ENCODE data around the gene CCDC33. TPM values are rescaled to one million over a fixed set of nuclear protein-coding genes. Genes with fewer than 3 reads are reported as not detected.

CCDC33 gene
- polyA plus RNA-seq, 1 of the 3 experiments (the other 2 are of a cell fraction): 4.0 TPM

DNA sequence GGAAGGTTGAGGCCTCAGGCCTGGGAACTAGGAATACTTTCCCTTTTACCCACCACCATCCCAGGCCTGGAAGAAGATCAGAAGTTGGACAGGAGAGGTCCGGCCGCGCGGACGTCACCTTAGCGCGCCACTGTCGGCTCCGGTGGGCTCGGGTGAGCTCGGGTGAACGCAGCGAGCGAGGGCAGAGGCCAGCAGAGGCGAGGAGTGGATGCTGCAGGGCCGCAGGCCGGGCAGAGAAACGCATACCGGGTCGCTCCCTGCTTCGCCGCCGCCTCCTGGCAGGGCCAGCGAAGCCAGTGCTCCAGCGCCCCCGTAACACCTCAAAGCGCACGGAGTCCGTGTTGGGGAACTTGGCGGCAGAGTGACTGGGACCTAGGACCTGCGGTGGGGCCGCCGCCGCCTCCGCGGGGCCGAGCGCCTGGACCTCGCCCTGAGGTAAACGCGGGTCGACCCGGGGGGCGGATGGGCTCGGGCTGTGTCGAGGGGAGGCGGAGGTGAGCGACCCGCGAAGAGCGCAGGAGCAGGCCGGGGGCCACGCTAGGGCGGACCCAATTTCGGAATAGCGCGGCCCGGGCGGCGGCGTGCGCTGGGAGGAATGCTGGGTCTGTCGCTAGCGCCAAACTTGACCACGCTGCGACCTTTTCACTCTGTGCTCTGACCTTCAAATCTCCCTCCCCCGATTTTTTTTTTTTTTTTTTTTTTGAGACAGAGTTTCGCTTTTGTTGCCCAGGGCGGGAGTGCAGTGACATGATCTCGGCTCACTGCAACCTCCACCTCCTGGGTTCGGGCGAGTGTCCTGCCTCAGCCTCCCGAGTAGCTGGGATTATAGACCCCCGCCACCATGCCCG is 129.7 kb downstream of the CCDC33 start (continued):
- TF ChIP-seq, protein P1, sequence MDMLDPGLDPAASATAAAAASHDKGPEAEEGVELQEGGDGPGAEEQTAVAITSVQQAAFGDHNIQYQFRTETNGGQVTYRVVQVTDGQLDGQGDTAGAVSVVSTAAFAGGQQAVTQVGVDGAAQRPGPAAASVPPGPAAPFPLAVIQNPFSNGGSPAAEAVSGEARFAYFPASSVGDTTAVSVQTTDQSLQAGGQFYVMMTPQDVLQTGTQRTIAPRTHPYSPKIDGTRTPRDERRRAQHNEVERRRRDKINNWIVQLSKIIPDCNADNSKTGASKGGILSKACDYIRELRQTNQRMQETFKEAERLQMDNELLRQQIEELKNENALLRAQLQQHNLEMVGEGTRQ (IDR thresholded peaks at IDR 0.05; ENCODE audit: borderline replicate concordance, low read depth, low read length): no peak
- no peak for TF ChIP-seq RCOR1 (IDR thresholded peaks at IDR 0.05; ENCODE audit: low read length)
- no peak for TF ChIP-seq NRF1 (IDR thresholded peaks at IDR 0.05; ENCODE audit: low read depth, low read length)
- TF ChIP-seq RXRA (IDR thresholded peaks at IDR 0.05; ENCODE audit: borderline replicate concordance, low read depth): no peak

DNA sequence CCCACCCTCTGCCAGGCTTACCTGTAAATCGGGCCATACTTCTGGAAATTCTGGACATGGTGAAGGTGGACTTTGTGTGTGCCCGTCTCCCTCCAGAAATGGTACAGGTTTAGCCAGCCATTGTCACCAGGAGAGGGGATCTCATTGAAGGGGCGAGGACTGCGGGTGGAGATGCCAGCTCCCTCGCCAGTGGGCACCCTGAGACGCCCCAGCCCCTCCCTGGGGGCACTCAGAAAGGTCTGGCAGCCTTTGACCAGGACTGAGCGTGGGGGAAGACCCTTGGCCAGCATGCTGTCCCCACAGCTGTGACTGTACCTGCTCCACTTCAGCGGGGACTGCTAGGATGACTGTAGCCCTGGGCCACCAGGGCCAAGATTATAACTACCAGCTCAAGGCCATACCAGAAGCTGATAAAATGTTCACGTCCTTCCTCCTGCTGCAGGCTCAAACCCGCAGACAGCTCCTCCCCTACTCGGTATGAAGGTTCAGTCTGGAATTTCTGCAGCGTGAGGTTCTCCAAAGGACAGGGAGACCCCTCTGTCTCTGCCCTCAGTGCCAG is 131.2 kb downstream of the CCDC33 start, which contains the start of gene CYP11A1:
CYP11A1 (minus strand) TSS at position 351 of the 559 bp plus-strand sequence; CDS start at position 290, 61 bp downstream.
- Histone ChIP-seq H3K79me2 (ENCODE audit: insufficient read depth) (no peaks in the 10 kb centered on the region), H3K9me2 (no peaks in the 10 kb centered on the region), H3K9me3 (no peaks in the 10 kb centered on the region), H4K20me1 (ENCODE audit: insufficient read depth) (no peaks in the 10 kb centered on the region), H3K36me3 (replicated peaks in 1 of 2; ENCODE audit: control insufficient read depth in 1 of 2, insufficient read depth in 2 of 2, low read length in 1 of 2) (no peaks in the 10 kb centered on the region), H3K4me3 (ENCODE audit: low read depth in 2 of 2, low read length in 1 of 2) (no peak within 1 kb of the TSS), H3F3A (replicated peaks; ENCODE audit: insufficient read depth) (no peaks in the 10 kb centered on the region), H3K4me1 (ENCODE audit: control insufficient read depth in 1 of 2, insufficient read depth in 2 of 2, low read depth in 1 of 2, low read length in 1 of 2) (no peaks in the 10 kb centered on the region), H3K27me3 (ENCODE audit: insufficient read depth) (peaks cover 23% of the 10 kb centered on the region; the same call in 1 of the 2 replicates), H2AFZ (ENCODE audit: low read depth) (no peak within 1 kb of the TSS), H3K27ac (ENCODE audit: low read depth in 2 of 2, low read length in 1 of 2) (no peak within 1 kb of the TSS), H3K4me2 (no peak within 1 kb of the TSS), H3K9ac (no peak within 1 kb of the TSS)
- WGBS (ENCODE audit: low lambda C conversion rate): 74% methylated on average over 7 of the region's 12 CpGs
- ChIA-PET POLR2A (no interaction called here), CTCF (interaction anchor here (1.3 to 23.8 kb wide), 5 partner anchors 15 to 402 kb away, joined by 4 to 779 read pairs (median 11); partner anchors contain the start of genes SEMA7A and UBL7)
- TF ChIP-seq JUND (IDR thresholded peaks at IDR 0.05) (no peak), YY1 (IDR thresholded peaks at IDR 0.05; ENCODE audit: low read depth) (no peak), GATA2 (CRISPR knock-in tag; IDR thresholded peaks at IDR 0.05) (no peak)
- TF ChIP-seq, protein P2, sequence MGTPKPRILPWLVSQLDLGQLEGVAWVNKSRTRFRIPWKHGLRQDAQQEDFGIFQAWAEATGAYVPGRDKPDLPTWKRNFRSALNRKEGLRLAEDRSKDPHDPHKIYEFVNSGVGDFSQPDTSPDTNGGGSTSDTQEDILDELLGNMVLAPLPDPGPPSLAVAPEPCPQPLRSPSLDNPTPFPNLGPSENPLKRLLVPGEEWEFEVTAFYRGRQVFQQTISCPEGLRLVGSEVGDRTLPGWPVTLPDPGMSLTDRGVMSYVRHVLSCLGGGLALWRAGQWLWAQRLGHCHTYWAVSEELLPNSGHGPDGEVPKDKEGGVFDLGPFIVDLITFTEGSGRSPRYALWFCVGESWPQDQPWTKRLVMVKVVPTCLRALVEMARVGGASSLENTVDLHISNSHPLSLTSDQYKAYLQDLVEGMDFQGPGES (IDR thresholded peaks at IDR 0.05; ENCODE audit: low read depth, low read length): no peak
- TF ChIP-seq, protein P3, sequence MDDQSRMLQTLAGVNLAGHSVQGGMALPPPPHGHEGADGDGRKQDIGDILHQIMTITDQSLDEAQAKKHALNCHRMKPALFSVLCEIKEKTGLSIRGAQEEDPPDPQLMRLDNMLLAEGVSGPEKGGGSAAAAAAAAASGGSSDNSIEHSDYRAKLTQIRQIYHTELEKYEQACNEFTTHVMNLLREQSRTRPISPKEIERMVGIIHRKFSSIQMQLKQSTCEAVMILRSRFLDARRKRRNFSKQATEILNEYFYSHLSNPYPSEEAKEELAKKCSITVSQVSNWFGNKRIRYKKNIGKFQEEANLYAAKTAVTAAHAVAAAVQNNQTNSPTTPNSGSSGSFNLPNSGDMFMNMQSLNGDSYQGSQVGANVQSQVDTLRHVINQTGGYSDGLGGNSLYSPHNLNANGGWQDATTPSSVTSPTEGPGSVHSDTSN (IDR thresholded peaks at IDR 0.05): no peak
- no peak for DNase-seq

DNA sequence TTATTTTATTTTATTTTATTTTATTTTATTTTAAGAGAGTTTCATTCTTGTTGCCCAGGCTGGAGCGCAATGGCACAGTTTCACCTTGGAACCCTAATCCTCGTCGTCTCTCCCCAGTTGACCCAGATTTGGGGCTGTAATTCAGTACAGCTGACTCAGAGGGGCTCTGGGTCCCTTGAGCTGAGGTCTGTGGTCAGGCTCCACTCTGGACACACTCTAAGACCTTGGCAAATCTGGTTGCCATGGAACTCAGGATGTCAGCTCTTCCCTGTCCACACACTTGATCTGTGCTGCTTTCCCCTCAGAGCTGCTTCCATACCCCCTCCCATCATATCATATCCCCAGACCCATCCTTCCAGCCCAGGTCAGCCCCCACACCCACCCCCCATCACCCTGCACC is 132.0 kb downstream of the CCDC33 start:
- no peak overlapping the region for H3K9ac ChIP-seq
- no peaks in the 10 kb centered on the region for H3K9me3 ChIP-seq
- H3K27me3 ChIP-seq (ENCODE audit: insufficient read depth): peaks cover 27% of the 10 kb centered on the region
- H2AFZ ChIP-seq (ENCODE audit: low read depth): no peak overlapping the region
- no peaks in the 10 kb centered on the region for H4K20me1 ChIP-seq (ENCODE audit: insufficient read depth)
- ChIA-PET CTCF (interaction anchor here (1.0 to 23.8 kb wide), 5 partner anchors 14 to 401 kb away, joined by 3 to 779 read pairs (median 11); partner anchors contain the start of genes SEMA7A and UBL7), POLR2A (no interaction called here)
- no peak overlapping the region for H3K4me3 ChIP-seq (ENCODE audit: low read depth in 2 of 2, low read length in 1 of 2)
- no peaks in the 10 kb centered on the region; a peak in 1 of 4 replicates for H3K4me1 ChIP-seq (ENCODE audit: control insufficient read depth in 1 of 2, insufficient read depth in 2 of 2, low read depth in 1 of 2, low read length in 1 of 2)
- no peaks in the 10 kb centered on the region for H3K9me2 ChIP-seq
- H3K36me3 ChIP-seq (replicated peaks in 1 of 2; ENCODE audit: control insufficient read depth in 1 of 2, insufficient read depth in 2 of 2, low read length in 1 of 2): no peaks in the 10 kb centered on the region
- WGBS (ENCODE audit: low lambda C conversion rate): 74% methylated on average over 3 of the region's 3 CpGs
- no peak overlapping the region for H3K4me2 ChIP-seq
- no peak overlapping the region for H3K27ac ChIP-seq (ENCODE audit: low read depth in 2 of 2, low read length in 1 of 2)
- no peaks in the 10 kb centered on the region for H3K79me2 ChIP-seq (ENCODE audit: insufficient read depth)
- TF ChIP-seq, protein P4, sequence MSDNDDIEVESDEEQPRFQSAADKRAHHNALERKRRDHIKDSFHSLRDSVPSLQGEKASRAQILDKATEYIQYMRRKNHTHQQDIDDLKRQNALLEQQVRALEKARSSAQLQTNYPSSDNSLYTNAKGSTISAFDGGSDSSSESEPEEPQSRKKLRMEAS (IDR thresholded peaks at IDR 0.05; ENCODE audit: low read depth): no peak
- TF ChIP-seq, protein P5, sequence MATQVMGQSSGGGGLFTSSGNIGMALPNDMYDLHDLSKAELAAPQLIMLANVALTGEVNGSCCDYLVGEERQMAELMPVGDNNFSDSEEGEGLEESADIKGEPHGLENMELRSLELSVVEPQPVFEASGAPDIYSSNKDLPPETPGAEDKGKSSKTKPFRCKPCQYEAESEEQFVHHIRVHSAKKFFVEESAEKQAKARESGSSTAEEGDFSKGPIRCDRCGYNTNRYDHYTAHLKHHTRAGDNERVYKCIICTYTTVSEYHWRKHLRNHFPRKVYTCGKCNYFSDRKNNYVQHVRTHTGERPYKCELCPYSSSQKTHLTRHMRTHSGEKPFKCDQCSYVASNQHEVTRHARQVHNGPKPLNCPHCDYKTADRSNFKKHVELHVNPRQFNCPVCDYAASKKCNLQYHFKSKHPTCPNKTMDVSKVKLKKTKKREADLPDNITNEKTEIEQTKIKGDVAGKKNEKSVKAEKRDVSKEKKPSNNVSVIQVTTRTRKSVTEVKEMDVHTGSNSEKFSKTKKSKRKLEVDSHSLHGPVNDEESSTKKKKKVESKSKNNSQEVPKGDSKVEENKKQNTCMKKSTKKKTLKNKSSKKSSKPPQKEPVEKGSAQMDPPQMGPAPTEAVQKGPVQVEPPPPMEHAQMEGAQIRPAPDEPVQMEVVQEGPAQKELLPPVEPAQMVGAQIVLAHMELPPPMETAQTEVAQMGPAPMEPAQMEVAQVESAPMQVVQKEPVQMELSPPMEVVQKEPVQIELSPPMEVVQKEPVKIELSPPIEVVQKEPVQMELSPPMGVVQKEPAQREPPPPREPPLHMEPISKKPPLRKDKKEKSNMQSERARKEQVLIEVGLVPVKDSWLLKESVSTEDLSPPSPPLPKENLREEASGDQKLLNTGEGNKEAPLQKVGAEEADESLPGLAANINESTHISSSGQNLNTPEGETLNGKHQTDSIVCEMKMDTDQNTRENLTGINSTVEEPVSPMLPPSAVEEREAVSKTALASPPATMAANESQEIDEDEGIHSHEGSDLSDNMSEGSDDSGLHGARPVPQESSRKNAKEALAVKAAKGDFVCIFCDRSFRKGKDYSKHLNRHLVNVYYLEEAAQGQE (IDR thresholded peaks at IDR 0.05; ENCODE audit: low read depth, low read length): no peak
- TF ChIP-seq JUND (IDR thresholded peaks at IDR 0.05) (no peak), GATA2 (CRISPR knock-in tag; IDR thresholded peaks at IDR 0.05) (no peak), MXI1 (IDR thresholded peaks at IDR 0.05; ENCODE audit: low read depth, low read length) (no peak), NFIC (IDR thresholded peaks at IDR 0.05; ENCODE audit: borderline replicate concordance) (no peak)
- no peaks in the 10 kb centered on the region for H3F3A ChIP-seq (replicated peaks; ENCODE audit: insufficient read depth)
- DNase-seq: no peak
